HG02973 (cell line): ENCODE results near the gene NTSR1.
A peak's percentile ranks its signal among the peaks of the same experiment; 100 is the strongest.

Source experiments
- ATAC-seq: cut with Tn5 transposase; IDR thresholded peaks from one replicate; pipeline ENCODE4 v1.9.1; 2021; ENCODE audit warnings: moderate library complexity; ENCODE audit not compliant: unreplicated experiment

Gene NTSR1

DNA sequence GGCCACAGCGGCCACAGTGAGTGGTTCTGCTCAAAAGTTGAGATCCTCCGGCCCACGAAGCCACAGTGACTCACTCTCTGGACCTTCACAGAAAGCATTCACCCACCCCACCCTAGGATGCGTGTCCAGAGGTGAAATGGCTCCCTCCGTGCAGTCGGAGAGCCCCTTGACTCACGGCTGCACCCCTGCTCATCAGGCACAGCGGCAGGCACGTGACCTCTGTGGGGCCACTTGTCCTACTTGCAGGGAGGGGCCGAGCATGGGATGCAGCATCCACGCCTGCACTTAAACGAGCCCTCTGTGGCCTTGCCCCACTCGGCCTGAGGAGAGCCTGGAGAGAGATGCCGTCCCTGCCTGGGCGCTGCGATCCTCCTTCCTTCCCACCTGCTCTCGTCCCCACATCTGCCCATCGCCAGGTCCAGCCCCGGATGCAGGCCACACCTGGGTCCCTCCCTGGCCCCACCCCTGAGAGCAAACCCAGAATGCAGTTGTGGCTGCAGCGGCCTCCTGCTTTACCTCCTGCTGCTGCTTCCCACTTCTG lies 28.7 kb downstream of the NTSR1 start:
- ATAC-seq = no peak

DNA sequence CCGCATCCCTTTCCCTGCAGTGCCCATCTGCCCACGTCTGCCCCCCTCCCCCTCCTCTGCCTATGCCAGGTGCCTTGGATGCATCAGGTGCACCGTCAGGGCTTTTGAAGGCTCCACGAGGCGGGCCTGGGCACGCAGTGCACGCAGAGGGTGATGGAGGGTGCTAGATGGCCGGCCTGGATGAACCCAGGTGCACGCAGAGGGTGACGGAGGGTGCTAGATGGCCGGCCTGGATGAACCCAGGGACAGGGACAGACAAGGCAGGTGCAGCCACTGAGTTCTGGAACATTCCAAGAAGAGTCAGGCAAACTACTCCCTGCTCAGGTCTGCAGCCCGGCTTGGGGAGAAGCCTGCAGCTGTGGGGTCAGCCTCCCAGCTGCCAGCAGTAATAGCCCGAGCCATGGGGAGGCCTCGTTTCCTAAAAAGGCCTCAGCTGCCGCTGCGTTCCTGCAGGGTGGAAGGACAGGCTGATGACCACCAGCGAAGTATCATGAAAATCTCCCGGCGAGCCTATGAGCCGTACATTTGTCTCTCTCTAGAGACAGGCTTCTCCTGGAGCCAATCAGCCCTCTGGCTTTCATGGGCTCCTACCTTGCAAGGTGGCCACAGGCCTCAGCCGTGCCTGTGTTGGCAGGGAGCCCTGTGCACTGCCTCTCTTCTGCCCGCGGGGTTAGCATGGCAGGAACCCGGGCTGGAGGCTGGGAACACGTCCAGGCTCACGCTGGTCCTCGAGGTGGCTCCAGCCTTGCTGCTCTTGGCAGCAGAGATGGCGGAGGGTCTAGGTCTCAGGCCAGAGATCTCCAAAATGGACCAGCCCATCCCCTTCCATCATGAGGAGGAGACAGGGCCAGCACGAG lies 29.6 kb downstream of the NTSR1 start:
- no peak for ATAC-seq

DNA sequence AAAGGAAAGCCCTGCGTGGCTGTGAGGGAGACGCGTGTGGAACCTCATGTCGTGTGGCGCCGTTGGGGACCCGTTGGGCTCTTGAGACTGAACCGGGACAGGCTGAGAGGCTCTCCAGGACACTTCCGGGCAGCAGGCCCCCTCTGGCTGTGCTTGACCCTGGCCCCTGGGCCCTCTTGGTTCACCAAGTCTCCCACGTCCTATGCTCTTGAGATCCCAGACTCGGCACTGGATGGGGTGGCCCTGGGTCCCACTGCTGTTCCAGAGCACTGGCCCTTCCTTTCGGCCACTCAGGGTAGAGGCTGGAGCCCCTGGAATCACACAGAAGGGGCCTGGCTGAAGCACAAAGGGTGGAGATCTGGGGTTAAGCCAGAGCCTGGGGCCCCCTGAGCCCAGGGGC lies 30.4 kb downstream of the NTSR1 start:
- no peak for ATAC-seq

DNA sequence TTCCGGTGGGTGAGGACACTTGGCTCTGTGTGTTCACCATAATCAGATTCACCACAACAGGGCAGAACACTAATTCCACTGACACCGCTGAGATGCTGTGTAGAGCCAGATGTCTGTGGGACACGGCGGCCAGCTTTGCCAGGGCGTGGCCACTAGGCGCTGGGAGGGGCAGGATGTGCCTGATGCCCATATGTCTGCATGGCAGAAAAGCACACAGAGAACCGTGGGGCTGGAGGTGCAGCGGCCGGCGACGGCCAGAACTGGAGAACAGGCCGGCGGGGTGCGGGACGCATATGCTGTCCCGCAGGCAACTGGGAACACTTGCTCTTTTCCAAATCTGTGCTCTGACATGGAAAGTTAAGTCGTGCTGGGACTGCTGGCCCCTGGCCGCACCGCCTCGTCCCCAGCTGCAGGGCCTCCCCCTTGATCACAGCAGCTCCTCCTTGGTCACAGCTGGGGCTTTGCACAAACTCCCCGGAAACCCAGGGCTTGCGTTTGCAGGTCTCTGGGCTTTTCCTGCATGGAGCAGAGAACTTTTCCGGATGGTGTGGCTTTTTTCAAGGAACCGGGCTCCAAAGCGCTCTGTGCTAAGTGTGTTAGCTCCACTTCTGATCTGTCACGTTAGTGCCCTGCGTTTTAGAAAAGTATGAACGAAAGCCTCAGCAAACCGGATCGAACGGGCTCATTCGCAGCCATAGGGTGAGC lies 31.1 kb downstream of the NTSR1 start:
- peak; percentile 15 for ATAC-seq

DNA sequence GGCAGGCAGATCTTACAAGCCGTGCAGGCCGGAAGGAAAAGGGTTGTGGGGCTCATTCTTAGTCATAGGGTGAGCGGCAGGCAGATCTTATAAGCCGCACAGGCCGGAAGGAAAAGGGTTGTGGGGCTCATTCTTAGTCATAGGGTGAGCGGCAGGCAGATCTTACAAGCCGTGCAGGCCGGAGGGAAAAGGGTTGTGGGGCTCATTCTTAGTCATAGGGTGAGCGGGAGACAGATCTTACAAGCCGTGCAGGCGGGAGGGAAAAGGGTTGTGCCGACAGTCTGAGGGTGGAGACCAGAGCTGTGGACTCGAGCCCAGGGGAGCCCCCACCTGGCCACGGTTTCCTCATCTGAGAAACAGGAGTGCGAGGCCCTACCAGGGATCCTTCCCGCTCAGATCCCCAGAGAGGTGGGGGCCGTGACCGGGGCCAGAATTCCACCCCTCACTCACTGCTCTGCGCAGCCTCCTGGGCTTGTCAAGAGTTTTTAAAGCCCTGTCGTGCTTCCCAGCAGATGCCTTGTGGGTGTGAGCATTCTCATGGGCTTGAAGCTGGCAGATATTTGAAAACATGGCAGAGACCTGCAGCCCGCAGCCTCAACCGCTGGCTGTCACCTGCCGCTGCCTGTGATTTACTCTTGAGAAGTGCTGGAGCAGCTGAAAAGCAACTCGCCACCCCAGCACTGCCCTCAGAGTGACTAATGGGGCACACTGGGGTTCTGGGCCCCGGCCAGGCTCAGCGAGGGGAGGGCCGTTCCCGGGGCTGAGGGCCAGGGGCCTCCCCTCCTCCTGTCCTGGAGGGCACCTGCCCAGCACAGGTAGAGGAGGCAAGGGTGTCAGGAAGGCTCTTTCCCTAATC lies 31.9 kb downstream of the NTSR1 start:
- peak; percentile 65 for ATAC-seq

DNA sequence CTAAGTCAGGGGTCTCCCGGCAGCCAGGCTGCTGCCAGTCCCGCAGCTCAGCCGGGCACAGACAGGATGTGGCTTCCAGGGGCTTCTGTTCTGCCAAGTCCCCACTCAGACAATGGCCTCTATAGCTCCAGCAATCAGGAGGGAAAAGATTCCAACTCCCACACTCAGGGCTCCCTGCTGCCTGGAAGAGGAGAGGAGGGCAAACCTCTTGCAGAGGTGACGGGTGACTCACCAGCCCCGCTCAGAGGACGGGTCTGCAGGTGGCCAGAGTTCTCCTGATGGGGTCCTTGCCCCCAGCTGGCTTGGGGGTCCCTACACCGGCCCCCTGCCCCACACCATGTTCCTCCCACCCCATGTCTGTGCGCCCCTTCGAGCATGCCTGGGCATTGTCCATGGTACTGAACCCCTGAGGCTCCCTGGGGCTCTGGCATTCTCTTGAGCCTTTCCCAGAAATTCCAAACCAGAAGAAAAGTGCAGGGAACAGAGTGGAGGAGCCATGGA lies 32.6 kb downstream of the NTSR1 start:
- no peak for ATAC-seq

DNA sequence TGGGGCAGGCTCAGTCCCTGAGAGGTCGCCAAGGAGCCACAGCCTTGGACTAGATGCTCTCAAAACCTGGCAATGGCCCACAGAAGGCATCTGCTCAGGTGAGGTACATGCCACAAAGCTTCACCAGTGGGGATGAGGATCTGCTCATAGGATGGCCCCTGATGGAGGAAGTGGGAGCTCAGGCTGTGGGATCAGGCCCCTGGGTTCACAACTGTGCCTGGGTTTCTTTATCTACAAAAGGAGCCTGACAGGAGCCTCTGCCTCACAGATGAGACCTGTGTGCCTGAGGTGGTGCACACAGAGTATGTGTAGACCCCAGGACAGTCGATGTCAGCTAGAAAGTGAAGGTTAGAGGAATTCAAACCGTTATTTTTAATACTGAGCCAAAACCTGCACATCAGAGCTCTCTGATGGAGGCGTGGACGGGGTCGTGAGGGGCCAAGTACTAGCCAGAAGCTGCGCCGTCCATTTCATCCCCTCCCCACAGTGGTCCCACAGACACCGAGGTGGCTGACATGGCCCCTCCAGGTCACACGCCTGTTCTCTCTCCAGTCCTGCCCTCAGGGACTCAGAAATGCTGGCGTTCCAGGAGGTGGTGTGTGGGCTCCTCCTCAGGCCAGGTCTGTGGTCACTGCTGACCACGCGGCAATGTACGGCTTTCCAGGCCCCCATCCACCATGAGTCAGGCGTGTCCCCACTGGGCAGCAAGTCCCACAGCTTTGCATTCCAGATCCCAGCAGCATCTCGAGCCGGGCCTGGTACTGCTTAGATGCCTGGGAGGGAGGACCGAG lies 33.3 kb downstream of the NTSR1 start:
- no peak for ATAC-seq

DNA sequence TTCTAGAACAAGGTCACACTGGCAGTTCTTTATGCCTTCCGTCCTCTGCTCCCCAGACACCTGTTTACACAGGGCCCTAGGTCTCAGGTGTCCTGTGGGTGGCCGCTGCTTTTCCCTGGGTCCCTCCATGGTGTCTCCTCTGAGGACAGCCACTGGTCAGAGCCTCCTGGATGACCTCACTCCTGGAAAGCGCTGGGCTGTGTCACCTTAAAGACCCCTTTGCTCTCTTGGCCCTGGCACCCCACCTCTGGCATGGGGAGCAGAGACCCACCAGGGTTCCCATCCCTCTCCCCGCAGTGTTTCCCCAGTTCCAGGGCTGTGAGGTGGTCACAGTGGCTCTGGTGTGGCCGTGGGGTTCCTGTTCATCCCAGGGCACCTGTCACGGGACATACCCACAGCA lies 33.9 kb downstream of the NTSR1 start:
- no peak for ATAC-seq

DNA sequence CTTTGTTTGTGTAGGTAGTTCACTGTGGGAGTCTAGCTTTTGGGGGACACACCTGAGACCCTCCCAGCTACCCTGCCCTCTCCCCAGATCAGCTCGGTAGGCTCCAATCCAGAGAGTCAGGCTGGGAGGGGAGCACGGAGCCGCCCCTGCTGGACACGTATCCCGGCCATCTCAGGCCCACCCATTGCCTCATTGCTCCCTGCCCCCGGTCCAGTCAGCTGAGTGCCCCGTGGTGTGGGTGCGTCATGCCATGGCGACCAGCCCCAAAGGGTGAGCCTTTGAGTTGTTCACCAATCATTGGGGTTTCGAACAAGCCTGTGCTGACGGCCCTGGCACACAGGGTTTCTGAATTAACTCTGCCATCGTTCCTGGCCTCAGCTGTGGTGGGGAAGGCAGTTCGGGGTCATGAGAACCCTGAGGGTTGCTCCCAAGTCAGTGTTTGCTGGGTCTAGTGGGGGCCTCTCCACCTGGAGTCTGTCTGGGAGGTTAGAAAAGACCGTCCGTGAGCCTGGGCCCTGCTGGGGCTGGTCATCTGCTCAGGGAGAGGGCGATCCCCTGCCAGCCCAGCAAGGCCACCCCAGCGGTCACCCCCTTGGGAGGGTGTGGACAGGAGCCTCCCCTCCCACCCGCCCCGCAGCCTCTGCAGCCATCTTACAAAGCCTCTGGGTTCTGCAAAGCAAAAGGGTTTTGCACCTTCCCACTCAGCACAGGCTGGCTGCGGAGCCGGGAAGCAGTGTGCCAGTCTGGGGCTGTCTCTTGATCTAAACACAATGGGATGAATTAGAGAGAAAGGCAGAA lies 34.5 kb downstream of the NTSR1 start:
- no peak for ATAC-seq

DNA sequence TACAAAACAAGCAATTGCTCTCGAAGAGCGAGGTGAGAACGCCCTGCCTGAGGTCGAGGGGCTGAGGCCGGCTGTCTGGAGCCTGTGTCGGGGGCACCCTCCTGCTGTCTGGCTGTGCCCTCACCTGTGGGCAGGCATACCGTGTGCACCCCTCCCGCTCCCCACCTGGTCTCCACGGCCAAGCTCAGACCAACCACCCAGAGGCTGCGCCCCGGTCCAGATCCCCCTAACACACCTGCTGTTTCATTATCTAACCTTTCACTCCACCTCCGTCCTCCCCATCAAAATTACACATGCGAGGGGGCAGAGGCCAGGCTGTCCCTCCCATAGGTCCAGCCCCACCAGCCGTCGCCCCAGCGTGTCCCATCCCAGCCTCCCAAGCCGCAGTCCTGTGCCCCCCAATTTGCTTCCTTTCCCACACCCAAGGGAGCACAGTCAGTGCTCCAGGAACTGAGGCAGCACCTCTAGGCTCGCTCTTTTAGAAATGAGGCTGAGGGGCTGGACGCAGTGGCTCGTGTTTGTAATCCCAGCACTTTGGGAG lies 35.2 kb downstream of the NTSR1 start:
- ATAC-seq = no peak

DNA sequence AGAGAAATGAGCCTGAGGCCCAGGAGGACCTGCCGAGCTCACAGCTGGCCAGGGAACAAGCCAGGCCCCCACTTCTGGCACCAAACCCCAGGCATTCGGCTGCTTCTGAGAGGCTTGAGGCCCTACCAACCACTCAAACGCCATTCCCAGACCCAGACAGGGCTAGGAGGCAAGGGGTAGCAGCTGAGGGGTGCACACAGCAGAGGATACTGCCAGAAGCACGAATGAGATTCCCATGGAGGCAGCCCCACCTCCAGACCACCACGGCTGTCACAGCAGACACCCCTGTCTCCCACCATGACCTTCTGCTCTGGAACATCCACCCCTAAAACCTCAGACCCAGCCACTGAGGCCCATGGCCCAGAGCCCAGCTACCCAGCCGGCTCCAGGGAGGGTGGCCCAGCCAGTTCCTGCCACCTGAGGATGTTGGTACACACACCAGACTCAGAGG lies 36.1 kb downstream of the NTSR1 start:
- ATAC-seq = no peak

DNA sequence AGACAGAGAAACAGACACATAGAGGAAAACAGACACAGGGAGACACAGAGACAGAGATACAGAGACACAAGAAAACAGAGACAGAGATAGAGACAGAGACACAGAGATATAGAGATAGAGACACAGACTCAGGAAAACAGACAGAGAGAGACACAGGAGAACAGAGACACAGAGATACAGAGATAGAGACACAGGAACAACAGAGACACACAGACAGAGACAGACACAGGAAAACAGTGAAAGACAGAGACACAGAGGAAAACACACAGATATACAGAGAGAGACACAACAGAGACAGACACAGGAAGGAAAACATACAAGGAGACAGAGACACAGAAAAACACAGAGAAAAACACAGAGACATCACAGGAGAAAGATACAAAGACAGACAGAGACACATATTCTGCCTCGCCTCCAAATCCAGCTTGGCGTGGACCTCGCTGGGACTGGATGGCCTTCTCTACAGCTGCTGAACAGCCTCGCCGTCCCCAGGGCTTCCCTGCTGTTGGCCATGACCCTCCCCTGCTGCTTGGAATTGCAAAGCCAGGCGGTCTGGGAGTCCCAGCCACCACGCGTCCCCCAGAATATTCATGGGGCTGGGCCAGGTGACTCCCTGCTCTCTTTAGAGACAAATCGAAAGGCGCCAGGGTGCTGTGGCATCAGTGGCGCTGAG lies 36.8 kb downstream of the NTSR1 start:
- ATAC-seq = no peak

DNA sequence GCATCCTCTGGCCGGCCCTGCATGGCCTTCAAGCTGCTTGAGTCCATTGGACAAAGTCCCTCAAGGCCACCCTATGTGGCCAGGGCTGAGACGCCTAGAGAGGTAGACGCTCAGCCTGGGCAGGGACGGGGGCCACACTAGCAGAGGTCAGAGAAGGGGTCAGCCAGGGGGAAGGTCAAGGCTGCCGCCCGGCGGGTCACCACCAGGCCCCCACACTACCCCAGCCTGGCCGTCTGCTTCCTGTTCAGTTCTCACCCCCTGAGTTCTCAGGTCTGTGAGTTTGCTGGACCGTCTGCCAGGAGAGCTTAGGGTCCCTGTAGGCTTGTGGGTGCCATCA lies 37.3 kb downstream of the NTSR1 start:
- ATAC-seq = no peak

DNA sequence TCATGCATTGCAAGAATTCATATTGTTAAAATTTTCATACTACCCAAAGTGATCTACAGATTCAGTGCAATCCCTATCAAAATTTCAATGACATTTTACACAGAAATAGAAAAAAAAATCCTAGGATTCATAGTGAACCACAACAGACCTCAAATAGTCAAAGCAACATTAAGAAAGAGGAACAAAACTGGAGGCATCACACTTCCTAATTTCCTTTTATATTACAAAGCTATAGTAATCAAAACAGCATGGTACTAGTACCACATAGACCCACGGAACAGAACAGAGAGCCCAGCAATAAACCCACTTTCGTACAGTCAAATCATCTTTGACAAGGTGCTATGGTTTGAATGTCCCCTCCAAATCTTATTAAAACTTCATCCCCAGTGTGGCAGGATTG lies 39.7 kb downstream of the NTSR1 start:
- no peak for ATAC-seq

DNA sequence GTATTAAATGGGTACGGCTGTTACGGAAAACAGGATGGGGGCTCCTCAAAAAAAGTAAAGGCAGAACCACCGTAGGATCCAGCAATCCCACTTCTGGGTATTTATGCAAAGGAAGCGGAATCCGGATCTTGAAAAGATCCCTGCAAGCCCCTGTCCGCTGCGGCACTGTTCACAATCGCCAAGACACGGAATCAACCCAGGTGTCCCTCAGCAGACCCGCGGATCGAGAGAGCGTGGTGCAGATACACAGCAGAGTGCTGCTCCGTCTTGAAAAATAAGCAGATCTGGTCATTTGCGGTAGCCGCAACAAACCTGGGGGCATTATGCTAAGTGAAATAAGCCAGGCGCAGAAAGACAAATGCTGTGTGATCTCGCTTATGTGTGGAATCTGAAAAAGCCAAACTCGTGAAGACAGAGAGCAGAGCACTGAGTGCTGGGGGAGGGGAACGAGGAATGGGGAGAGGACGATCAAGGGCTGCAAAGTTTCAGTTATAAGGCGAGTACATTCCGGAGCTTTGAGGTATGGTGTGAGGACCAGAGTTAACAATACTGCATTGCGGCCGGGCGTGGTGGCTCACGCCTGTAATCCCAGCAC lies 41.3 kb downstream of the NTSR1 start:
- no peak for ATAC-seq

DNA sequence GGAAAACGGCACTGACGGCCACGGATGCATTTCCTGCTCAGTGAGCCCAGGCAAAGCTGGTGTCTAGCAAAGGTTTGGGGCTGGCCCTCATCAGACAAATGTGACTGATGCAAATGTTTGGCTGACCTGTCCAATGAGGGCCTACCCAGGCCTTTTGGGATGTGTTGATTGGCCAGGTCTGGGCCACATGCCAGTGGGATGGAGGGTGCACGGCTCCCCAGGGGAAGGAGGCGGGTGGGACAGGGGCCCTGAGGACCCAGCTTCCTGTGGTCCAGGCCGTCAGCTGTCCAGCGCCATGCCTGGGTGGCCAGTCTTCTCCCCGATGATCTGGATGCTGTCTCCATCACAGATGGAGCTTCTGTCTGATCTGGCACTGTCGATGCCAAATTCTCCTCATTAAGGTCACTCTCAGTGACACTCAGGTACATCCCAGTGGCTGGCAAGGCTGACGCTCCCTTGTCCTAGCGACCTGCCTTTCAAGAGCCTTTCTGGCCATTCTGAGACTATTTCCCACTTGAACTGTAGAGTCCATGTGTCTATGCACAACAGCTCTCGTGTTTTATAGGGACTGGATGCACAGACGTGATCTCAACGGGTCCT lies 43.0 kb downstream of the NTSR1 start:
- ATAC-seq = no peak

DNA sequence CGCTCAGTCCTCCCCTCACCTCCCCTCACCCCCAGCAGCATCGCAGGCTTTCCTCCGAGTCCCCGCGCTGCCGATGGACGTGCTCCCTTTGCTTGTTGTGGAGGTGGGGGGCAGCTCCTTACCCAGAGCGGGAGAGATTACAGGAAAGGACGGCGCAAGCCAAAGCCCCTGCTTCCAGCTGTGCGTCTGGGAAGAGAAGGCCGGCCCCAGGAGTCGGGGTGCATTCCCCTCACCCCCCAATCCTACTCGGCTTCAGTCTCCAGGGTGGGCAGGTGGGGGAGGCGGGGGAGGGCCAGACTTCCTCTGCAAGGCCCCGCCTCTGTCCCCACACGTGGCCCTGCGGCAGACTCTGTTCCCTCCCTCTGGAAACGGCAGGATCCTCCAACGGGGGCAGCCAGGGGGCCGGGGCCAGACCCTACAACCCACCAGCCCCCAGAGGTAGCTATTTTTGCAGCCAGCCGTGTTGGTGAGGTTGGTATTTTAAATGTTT lies 43.6 kb downstream of the NTSR1 start:
- ATAC-seq = no peak
